Right ventricle myocardium superior (tissue), 1 donor: ENCODE data around the gene MAN2A2. TPM values are rescaled to one million over a fixed set of nuclear protein-coding genes. Genes with fewer than 3 reads are reported as not detected.
"Not testable (repeated sequence)": the region's sequence is repeated elsewhere in the genome, so short reads cannot be mapped to it uniquely, and the experiment has no call there.

ENCODE experiments used
- ATAC-seq: fragments of 200-7000 bp; cut with Tn5 transposase; one replicate; pipeline ENCODE4 v1.9.1; 2020; ENCODE audit warnings: mild to moderate bottlenecking; ENCODE audit not compliant: poor library complexity
- DNase-seq: peaks from one replicate; pipeline ENCODE4 v3.0.0-alpha.2; 2020
- intact Hi-C: fragments of 100-400 bp; cut with DNase I; formaldehyde crosslinking; loops from one replicate; pipeline ENCODE4 v1.11.2; 2022
- total RNA-seq: library from RNA; stranded (reverse); fragmentation: NEBNext Ultra II Directional; extraction: Animal tissue kit (Norgen Biotek cat#: 25700); gene quantifications from one replicate; pipeline ENCODE4 v1.2.1, GENCODE V29; 2021
- donor health status: DM: no; HTN: yes; CAD: no; lungs with severe emphysema.

MAN2A2 gene
- total RNA-seq, 1 donor from 2014 or later: 130 TPM

DNA sequence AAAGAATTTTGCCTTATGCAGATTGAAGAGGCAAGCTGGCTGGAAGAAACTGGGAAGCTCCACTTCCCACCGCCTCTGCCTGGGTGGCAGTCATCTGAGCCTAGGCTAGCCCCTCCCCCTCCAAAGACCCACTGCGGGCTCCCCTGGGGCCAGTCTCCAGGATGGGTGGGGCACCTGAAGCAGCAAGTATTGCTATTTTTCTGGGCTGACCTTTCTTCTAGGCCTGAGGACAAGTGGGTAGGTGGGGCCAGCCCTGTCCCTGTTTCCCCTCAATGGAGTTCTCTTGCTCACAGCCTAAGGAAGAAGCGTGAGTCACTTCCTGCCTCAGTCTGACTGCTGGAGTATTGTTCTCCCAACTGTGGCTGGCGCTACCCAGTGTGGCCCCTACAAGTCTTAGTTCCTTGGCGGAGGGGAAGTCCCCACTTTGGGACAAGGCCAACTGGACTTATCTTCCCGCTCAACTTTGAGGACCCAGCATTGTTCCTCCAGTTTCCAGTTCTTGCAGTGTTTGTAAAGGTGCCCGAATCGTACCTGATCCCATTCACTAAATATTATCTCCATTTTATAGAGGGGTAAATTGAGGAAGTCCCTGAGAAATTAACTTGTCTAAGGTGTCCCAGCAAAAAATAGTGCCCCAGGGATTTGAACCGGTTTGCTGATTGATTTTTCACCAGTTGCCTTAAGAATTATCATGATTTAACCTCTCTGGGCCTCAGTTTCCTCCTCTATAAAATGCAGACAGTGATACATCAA is 33.3 kb upstream of the MAN2A2 start:
- DNase-seq (peak; percentile 89), ATAC-seq (peak; percentile 74)
- intact Hi-C loops: loop anchor here (5.0 kb wide), 1 partner anchor 152 kb away; the partner anchor contains the start of gene BLM

DNA sequence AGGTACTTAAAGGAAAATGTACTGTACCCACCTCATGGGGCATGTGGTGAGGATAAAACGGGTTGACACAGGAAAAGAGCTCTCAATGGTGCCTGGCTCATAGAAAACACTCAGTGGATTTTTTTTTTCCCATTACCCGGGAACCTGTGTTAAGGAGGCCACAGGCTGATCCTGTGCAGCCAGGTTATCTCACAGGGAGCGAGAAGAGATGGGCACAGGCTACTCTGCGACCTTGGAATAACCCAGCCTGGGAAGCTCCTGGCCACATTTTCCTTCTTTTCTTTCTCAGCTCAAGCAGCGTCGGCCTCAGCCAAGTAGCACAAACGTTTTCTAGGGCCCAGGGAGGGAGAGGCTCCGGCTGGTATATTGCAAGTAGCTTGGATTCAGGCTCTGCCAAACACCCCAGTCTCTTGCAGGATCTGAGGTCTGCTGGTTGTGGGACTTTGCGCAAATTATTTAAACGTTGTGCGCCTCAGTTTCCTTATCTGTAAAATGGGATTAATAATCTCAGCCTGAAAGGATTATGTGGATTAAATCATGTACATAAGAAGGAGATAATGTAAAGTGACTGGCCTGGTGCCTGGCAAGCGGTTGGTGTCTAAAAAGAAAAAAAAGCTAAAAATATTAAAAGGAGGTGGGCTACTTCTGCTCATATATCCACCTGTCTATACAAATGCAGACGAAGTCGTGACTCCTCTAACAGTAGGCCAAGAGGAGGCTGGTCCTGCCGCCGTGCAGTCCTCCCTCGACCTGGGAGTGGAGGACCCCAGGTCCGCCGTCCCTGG is 32.6 kb upstream of the MAN2A2 start:
- peak; percentile 14 for ATAC-seq
- no peak for DNase-seq
- intact Hi-C loops: loop anchor here (5.0 kb wide), 1 partner anchor 153 kb away; the partner anchor contains the start of gene BLM

DNA sequence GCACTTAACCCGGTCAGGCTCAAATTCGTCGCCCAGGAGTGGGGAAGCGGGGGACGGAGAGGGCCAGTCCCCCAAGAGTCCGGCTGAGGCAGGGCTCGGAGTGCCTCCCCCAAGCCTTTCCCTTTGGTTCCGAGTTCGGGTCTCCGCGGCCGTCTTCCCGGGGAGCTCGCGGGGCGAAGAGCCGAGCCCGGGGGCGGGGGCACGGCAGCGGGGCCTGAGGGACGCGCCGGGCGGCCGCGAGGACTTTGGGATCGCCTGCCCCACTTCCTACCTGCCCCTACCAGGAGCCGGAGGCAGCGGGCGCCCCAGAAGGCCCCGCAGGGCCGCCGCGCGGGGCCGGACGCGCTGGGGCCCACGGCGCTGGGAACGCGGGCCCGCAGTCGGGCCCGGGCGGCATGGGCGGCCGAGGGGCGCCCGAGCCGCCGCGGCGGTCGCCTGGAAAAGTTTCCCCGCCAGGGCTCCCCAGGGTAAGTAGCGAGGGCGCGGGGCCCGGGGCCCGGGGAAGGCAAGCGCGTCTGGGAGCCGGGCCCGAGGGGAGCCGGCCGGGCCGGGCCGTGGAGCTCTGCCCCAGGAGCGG is 31.9 kb upstream of the MAN2A2 start:
- intact Hi-C loops: loop anchor here (5.0 kb wide), 1 partner anchor 154 kb away; the partner anchor contains the start of gene BLM
- peak; percentile 18 for ATAC-seq
- no peak for DNase-seq

DNA sequence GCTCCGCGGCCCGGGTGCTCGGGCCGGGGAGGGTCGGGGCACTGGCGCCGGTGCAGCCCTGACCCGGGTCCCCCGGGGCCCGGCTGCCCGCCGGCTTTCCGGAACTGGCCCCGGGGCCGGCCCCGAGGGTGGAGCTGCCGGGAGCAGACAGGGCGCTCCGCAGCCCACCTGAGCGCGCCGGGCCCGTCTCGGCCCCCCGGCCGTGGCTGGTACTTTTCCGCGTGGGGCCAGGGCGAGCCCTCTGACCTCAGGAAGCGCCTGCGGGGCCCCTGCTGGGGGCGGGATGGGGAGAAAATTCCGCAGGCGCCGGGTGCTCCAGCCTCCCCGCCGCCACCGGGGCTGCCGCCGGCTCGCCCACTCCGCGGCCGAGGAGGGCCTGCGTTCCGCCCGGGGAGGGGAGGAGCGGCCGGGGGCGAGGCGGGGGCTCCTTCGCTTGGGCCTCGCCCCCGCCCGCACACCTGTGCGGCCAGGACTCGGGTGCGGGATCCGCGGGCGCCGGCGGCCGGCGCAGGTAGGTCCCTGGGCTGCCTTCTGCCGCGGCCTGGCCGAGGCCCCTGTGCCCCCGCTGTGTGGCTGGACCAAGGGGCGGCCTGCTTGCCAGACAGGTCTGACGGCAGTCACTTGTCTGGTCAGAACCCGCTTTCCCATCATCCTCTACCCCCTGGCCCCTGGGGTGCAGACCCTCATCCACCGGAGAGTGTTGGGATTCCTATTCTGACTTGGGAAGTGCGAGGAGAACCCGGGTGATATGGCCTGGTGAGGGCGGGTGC is 31.2 kb upstream of the MAN2A2 start:
- intact Hi-C loops: loop anchor here (5.0 kb wide), 1 partner anchor 155 kb away; the partner anchor contains the start of gene BLM
- DNase-seq (no peak), ATAC-seq (peak; percentile 26)

DNA sequence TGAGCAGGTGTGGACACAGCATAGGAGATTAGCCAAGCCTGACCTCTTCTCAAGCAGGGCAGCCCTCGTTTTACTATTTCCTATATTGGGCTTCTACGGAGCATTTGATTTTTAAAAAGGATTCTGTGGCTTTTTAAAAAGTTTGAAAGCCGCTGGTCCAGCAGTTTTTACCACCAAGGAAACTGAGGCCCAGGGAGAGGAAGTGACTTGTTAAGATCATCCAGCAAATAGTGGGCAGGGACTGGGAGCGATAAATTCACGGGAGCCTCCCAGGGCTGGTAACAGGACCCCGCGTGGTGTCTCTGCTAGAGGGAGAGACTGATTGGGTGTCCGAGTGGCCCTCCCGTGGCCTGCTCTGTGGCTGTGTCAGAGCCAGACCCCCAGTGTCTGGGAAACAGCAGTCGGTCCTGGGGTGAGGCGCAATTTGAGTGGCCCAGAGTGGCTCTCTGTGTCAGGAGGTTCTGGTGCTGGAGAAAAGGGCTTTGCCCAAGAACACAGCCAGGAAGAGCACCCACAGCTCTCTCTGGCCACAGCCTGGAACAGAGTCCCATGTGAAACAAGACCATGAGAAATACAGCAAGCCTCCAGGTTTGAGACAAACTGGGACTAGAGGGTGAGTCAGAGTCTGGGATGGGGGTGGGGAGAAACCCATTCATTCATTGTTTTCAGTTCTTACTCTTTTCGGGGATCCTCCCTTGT is 30.5 kb upstream of the MAN2A2 start:
- intact Hi-C loops: loop anchor here (5.0 kb wide), 1 partner anchor 155 kb away; the partner anchor contains the start of gene BLM
- no peak for DNase-seq
- peak; percentile 2 for ATAC-seq

DNA sequence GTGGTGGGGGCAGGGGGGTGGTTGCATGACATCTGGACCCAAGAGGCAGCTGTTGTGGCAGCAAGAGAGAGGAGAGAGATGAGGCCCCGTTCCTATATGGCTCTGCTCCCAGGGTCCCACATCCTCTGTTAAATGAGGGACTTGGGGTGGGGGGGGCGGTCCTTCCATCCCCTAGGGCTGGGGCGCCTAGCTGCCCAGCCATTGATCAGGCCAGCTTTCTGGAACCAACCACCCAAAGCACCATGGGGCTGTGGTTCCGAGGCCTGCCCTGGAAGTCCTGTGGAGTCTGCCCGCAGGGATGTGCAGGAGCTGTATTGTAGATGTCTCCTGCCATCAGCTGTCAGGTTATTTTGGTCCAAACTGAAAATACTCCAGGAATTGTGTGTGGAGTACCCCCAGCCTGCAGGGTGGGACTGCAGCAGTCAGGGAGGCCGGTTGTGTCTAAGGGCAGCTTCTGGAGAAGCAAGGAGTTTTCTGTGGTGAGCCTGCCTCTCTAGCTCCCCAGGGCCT is 29.6 kb upstream of the MAN2A2 start:
- intact Hi-C loops: loop anchor here (5.0 kb wide), 1 partner anchor 156 kb away; the partner anchor contains the start of gene BLM
- DNase-seq (no peak), ATAC-seq (no peak)

DNA sequence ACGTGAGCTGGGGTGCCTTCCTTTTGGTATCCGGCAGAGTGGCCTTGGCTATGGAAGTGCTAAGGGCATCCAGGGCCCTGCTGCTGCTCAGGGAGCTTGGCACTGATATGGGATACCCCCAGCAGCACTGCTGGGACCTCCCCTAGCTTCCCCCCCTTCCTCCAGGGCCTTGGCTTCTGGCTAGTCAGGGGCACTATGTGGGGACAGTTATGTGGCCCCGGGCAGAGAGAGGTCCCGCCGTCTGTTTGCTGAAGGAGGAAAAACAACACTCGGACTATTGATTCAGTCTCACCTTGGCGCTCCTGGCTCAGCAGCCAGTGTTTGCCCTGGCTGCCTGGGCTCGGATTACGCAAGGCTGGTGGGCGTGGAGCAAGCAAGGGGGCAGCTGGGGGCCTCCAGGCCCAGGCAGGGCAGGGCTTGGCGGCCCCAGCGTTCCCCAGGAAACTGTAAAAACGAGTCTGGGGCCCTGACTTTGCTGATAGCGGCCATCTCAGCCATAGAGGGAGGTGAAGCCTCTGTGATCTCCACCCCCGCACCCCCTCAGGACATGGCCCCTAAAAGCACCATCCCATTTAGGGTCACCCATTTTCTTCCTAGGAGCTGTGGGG is 29.0 kb upstream of the MAN2A2 start:
- DNase-seq: no peak
- no peak for ATAC-seq
- intact Hi-C loops: loop anchor here (5.0 kb wide), 1 partner anchor 157 kb away; the partner anchor contains the start of gene BLM

DNA sequence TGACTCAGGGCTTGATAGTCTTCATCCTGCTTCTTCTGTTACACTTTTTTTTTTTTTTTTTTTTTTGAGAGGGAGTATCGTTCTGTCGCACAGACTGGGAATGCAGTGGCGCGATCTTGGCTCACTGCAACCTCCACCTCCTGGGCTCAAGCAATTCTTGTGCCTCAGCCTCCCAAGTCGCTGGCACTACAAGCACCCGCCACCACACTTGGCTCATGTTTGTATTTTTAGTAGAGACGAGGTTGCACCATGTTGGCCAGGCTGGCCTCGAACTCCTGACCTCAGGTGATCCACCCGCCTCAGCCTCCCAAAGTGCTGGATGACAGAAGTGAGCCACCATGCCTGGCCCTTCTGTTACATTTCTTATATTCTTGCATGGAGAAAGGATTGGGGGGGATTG is 28.1 kb upstream of the MAN2A2 start:
- ATAC-seq, DNase-seq: not testable (repeated sequence)
- intact Hi-C loops: loop anchor here (5.0 kb wide), 1 partner anchor 158 kb away; the partner anchor contains the start of gene BLM

DNA sequence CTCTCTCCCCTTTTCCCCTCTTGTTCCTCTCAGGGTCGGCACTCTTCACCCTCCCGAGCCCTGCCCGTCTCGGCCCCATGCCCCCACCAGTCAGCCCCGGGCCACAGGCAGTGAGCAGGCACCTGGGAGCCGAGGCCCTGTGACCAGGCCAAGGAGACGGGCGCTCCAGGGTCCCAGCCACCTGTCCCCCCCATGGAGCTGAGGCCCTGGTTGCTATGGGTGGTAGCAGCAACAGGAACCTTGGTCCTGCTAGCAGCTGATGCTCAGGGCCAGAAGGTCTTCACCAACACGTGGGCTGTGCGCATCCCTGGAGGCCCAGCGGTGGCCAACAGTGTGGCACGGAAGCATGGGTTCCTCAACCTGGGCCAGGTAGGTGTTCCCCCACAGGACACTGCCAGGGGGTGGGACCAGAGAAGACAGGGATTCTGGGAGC is 27.5 kb upstream of the MAN2A2 start:
- DNase-seq: no peak

DNA sequence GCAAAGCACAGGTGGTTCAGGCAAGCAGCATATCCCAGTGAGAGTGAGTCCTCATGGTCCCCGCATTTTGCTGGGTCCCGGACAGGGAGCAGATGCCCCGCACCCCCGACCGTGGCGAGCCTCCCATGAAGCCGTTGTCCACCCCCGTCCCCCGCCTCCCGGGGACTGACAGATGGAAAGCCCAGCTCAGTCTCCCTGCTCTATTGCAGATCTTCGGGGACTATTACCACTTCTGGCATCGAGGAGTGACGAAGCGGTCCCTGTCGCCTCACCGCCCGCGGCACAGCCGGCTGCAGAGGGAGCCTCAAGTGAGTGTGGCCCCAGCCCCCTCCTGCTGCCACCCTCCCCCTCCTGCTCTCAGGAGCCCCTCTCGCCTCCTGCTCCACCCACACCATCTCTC is 27.1 kb upstream of the MAN2A2 start:
- ATAC-seq (no peak), DNase-seq (no peak)
- intact Hi-C loops: no loop called here

More for the DNA sequence above, 27.5 kb upstream of the MAN2A2 start:
- ATAC-seq: no peak
- intact Hi-C loops: no loop called here

DNA sequence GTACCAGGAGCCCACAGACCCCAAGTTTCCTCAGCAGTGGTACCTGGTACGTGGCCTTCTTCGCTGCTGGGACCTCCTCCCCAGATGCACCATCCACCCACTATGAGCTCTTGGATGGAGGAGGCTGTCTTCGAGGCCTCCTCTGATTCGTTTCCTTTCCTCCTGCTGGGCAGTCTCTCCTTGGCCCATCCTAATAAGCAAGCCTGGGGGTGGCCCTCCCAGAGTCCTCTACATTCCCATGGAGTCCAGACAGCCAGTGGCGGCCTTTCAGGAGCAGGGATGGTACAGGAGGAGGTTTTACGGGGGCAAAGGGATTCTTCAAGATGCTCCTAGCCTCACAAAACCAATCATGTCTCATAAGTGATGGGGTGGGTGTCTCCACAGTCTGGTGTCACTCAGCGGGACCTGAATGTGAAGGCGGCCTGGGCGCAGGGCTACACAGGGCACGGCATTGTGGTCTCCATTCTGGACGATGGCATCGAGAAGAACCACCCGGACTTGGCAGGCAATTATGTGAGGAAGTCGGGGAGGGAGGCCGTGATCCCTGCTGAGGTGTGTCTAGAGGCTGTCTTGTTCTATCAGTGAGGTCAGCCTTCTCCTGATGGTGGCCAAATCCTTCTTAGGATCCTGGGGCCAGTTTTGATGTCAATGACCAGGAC is 26.5 kb upstream of the MAN2A2 start:
- ATAC-seq: no peak
- DNase-seq: no peak
- intact Hi-C loops: no loop called here

DNA sequence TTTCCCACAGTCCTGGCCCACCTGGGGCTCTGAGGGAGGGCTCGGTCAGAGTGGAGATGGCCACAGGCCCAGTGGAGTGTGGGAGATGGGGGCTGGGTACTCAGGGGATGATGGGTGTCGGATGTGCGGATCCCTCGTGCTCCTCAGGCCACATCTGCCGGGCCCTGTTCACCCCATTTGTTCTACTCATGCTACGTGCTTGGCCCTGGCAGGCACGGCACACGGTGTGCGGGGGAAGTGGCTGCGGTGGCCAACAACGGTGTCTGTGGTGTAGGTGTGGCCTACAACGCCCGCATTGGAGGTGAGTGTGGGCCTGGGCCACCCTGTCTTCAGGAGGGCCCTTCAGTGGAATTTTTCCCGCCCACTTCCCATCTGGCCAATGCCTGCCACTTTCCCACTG is 25.8 kb upstream of the MAN2A2 start:
- no peak for ATAC-seq
- intact Hi-C loops: no loop called here
- DNase-seq: no peak

DNA sequence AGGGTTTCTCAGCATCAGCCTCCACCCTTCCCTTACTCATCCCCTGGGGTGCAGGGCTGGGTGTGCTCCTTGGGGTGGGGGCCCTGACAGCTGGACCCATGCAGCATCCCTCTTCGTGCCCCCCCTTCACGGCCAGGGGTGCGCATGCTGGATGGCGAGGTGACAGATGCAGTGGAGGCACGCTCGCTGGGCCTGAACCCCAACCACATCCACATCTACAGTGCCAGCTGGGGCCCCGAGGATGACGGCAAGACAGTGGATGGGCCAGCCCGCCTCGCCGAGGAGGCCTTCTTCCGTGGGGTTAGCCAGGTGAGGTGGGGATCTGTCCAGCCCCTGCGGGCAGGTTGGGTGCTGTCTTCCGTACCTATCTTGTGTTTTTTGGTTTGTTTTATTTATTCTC is 25.1 kb upstream of the MAN2A2 start:
- intact Hi-C loops: no loop called here
- no peak for ATAC-seq
- no peak for DNase-seq

DNA sequence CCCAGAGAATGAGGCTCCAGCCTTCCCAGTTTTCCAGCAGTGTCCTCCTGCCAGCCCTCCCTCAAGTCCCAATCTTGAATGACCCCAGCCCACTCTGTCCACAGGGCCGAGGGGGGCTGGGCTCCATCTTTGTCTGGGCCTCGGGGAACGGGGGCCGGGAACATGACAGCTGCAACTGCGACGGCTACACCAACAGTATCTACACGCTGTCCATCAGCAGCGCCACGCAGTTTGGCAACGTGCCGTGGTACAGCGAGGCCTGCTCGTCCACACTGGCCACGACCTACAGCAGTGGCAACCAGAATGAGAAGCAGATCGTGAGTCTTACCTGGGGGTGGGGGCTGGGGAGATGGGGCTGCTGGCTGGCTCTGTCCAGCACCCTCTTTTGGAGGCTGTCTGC is 24.4 kb upstream of the MAN2A2 start:
- no peak for ATAC-seq
- intact Hi-C loops: no loop called here
- no peak for DNase-seq

DNA sequence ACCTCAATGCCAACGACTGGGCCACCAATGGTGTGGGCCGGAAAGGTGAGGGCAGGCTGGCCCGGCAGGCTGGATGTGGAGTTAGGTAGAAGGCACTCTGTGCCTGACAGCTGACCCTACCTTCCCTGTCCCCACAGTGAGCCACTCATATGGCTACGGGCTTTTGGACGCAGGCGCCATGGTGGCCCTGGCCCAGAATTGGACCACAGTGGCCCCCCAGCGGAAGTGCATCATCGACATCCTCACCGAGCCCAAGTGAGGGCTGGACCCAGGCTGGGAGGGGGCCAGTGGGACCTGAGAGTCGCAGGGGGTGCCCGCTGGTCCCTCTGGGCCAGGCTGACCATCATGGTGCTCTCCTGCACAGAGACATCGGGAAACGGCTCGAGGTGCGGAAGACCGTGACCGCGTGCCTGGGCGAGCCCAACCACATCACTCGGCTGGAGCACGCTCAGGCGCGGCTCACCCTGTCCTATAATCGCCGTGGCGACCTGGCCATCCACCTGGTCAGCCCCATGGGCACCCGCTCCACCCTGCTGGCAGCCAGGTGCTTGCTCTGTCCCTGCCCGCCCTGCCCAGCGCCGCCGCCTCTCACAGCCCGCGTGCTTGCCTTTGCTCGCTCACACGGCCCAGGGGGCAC is 23.3 kb upstream of the MAN2A2 start:
- DNase-seq (no peak), ATAC-seq (no peak)
- intact Hi-C loops: no loop called here

DNA sequence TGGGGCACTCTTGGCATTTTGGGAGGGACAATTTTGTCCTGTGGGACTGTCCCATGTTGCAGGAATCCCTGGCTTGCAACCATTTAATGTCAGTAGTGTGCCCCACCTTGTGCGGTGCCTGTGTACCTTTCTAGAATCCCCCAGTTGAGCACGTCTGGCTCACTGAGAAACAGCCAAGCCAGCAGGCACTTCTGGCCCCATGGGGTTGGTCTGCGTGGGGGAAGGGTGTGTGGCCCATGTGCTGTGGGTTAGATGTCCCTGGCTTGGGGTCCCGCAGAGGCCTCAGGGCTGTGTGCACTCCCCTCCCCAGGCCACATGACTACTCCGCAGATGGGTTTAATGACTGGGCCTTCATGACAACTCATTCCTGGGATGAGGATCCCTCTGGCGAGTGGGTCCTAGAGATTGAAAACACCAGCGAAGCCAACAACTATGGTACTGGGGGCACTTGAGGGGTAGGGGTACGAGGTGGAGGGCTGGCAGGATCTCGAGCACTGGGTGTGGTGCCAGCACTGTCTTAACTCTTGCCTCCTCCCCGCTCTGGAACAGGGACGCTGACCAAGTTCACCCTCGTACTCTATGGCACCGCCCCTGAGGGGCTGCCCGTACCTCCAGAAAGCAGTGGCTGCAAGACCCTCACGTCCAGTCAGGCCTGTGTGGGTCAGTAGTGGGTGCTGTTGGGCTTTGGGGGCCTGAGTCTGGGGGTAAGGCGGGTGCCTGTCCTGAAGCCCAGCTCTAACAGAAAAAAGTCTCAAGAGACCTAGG is 22.5 kb upstream of the MAN2A2 start:
- ATAC-seq: no peak
- intact Hi-C loops: no loop called here
- no peak for DNase-seq
